H1 (cell line): ENCODE measurements around the gene STXBP2. TPM values are rescaled to one million over a fixed set of nuclear protein-coding genes. Genes with fewer than 3 reads are reported as not detected.

Source experiments
- CTCF ChIA-PET: fragments of 300-600 bp; sonication (Branson Sonifier 250); formaldehyde crosslinking; loops from one replicate; lab custom pipeline; 2021; ENCODE audit not compliant: partially characterized antibody; lab: Charles Lee
- POLR2A ChIA-PET: fragments of 300-600 bp; sonication (Branson Sonifier 250); formaldehyde crosslinking; loops from one replicate; lab custom pipeline; 2021; ENCODE audit warnings: inconsistent platforms; ENCODE audit not compliant: partially characterized antibody; lab: Charles Lee
- DNase-seq, 2 experiments: peaks; one replicate each; pipeline versions ENCODE4 v3.0.0 to v3.0.0-alpha.2; 2010 to 2022; ENCODE audit warnings: low spot score in 2 of 2, low read depth in 1 of 2, mixed read lengths in 1 of 2
- FAIRE-seq: peaks from 2 replicates; lab custom pipeline; 2011; peaks lifted over from hg19 to GRCh38; lab: Jason Lieb, UNC
- H2AFZ ChIP-seq: 2 replicates; pipeline ENCODE4 v1.8.1; 2012; ENCODE audit warnings: low read length, inconsistent platforms
- H2AK5ac ChIP-seq: 2 replicates; pipeline ENCODE4 v1.6.1; 2013; ENCODE audit warnings: low read depth, low read length
- H2BK120ac ChIP-seq: replicated peaks from 2 replicates; pipeline ENCODE3; 2013; ENCODE audit warnings: low read depth, low read length, inconsistent platforms
- H2BK12ac ChIP-seq: 2 replicates; pipeline ENCODE4 v1.6.1; 2013; ENCODE audit warnings: low read depth, low read length
- H2BK15ac ChIP-seq: 2 replicates; pipeline ENCODE4 v1.6.1; 2013; ENCODE audit warnings: low read length
- H2BK20ac ChIP-seq: 2 replicates; pipeline ENCODE4 v1.6.1; 2013; ENCODE audit warnings: low read length
- H2BK5ac ChIP-seq: 2 replicates; pipeline ENCODE4 v1.6.1; 2013; ENCODE audit warnings: low read depth, low read length
- H3K14ac ChIP-seq: 2 replicates; pipeline ENCODE4 v1.6.1; 2013; ENCODE audit warnings: inconsistent platforms; ENCODE audit not compliant: insufficient read length
- H3K18ac ChIP-seq: 2 replicates; pipeline ENCODE4 v1.6.1; 2013; ENCODE audit warnings: low read length; ENCODE audit errors: extremely low read depth
- H3K23ac ChIP-seq: 2 replicates; pipeline ENCODE4 v1.6.1; 2013; ENCODE audit warnings: inconsistent platforms; ENCODE audit not compliant: insufficient read length
- H3K23me2 ChIP-seq: 2 replicates; pipeline ENCODE4 v1.6.1; 2013; ENCODE audit warnings: low read depth, low read length
- H3K27ac ChIP-seq: 2 replicates; pipeline ENCODE4 v1.6.1; 2011; ENCODE audit warnings: low read depth, low read length, inconsistent platforms
- H3K27me3 ChIP-seq, 4 experiments: replicated peaks in 1 of 4; 1 replicate in 1 of 4; 2 replicates in 3 of 4; pipeline versions ENCODE4 v1.6.1 to v1.8.1; 2011 to 2013; ENCODE audit warnings: low read length in 3 of 4, mild to moderate bottlenecking in 3 of 4, inconsistent platforms in 2 of 4, mixed read lengths in 2 of 4, moderate library complexity in 1 of 4; ENCODE audit not compliant: control insufficient read depth in 3 of 4, insufficient read depth in 3 of 4; ENCODE audit errors: extremely low read depth in 1 of 4
- H3K36me3 ChIP-seq, 4 experiments: 2 replicates each; pipeline versions ENCODE4 v1.6.1 to v1.8.1; 2011 to 2013; ENCODE audit warnings: mild to moderate bottlenecking in 4 of 4, low read length in 3 of 4, moderate library complexity in 2 of 4, control low read depth in 1 of 4, inconsistent platforms in 1 of 4; ENCODE audit not compliant: insufficient read depth in 4 of 4, control insufficient read depth in 2 of 4
- H3K4ac ChIP-seq: replicated peaks from 2 replicates; pipeline ENCODE3; 2013; ENCODE audit warnings: low read length, low read depth, mixed read lengths, inconsistent platforms; ENCODE audit not compliant: insufficient read length
- H3K4me1 ChIP-seq, 4 experiments: replicated peaks in 1 of 4; 1 replicate in 1 of 4; 2 replicates in 3 of 4; pipeline versions ENCODE4 v1.6.1 to v1.8.1; 2011 to 2013; ENCODE audit warnings: low read length in 3 of 4, inconsistent platforms in 2 of 4, mixed read lengths in 1 of 4; ENCODE audit not compliant: insufficient read depth in 4 of 4, control insufficient read depth in 3 of 4
- H3K4me2 ChIP-seq, 2 experiments: 2 replicates each; pipeline versions ENCODE4 v1.6.1 to v1.8.1; 2011 to 2013; ENCODE audit warnings: low read depth in 2 of 2, low read length in 2 of 2, control low read depth in 1 of 2, inconsistent platforms in 1 of 2, mild to moderate bottlenecking in 1 of 2; ENCODE audit not compliant: insufficient read depth in 1 of 2
- H3K4me3 ChIP-seq, 4 experiments: fragments of 200-600, 300-600 bp in 1 of 4; sonication (generic), shearing (Covaris generic), sonication (Bioruptor Twin) in 1 of 4; 2 replicates each; pipeline versions ENCODE4 v1.5.1 to v1.8.1; 2011 to 2016; ENCODE audit warnings: low read length in 4 of 4, low read depth in 3 of 4, control low read depth in 2 of 4, inconsistent platforms in 2 of 4, mild to moderate bottlenecking in 2 of 4, mixed read lengths in 1 of 4, moderate library complexity in 1 of 4; ENCODE audit not compliant: insufficient read depth in 2 of 4; ENCODE audit errors: extremely low read depth in 1 of 4
- H3K56ac ChIP-seq: replicated peaks from 2 replicates; pipeline ENCODE3; 2013; ENCODE audit warnings: low read depth, mild to moderate bottlenecking, mixed read lengths, low read length, inconsistent platforms; ENCODE audit not compliant: insufficient read length
- H3K79me1 ChIP-seq: 2 replicates; pipeline ENCODE4 v1.6.1; 2013; ENCODE audit warnings: low read depth, low read length, control low read depth
- H3K79me2 ChIP-seq, 2 experiments: 2 replicates each; pipeline versions ENCODE4 v1.6.1 to v1.8.1; 2012 to 2013; ENCODE audit warnings: low read length in 2 of 2, mild to moderate bottlenecking in 2 of 2, inconsistent platforms in 1 of 2; ENCODE audit not compliant: insufficient read depth in 2 of 2, control insufficient read depth in 1 of 2
- H3K9ac ChIP-seq, 4 experiments: replicated peaks in 1 of 4; 1 replicate in 1 of 4; 2 replicates in 3 of 4; pipeline versions ENCODE4 v1.6.1 to v1.8.1; 2011 to 2013; ENCODE audit warnings: low read depth in 3 of 4, low read length in 3 of 4, control low read depth in 2 of 4, mild to moderate bottlenecking in 2 of 4, moderate library complexity in 2 of 4, inconsistent platforms in 1 of 4; ENCODE audit errors: extremely low read depth in 1 of 4
- H3K9me3 ChIP-seq, 2 experiments: 2 replicates each; pipeline versions ENCODE4 v1.6.1 to v1.8.1; 2012 to 2013; ENCODE audit warnings: mild to moderate bottlenecking in 2 of 2, moderate library complexity in 2 of 2, control low read depth in 1 of 2, inconsistent platforms in 1 of 2, low read depth in 1 of 2, low read length in 1 of 2, mixed read lengths in 1 of 2; ENCODE audit not compliant: insufficient read depth in 2 of 2
- H4K20me1 ChIP-seq, 2 experiments: replicated peaks in 1 of 2; 2 replicates each; pipeline versions ENCODE3 to v1.8.1; 2011 to 2013; ENCODE audit warnings: inconsistent platforms in 2 of 2, low read length in 2 of 2, mild to moderate bottlenecking in 1 of 2; ENCODE audit not compliant: insufficient read depth in 2 of 2, control insufficient read depth in 1 of 2
- H4K5ac ChIP-seq: 2 replicates; pipeline ENCODE4 v1.6.1; 2013; ENCODE audit warnings: low read length, low read depth, mixed read lengths, inconsistent platforms; ENCODE audit not compliant: insufficient read length
- H4K8ac ChIP-seq: 2 replicates; pipeline ENCODE4 v1.8.0; 2013; ENCODE audit warnings: mild to moderate bottlenecking, moderate library complexity, low read length, inconsistent platforms; ENCODE audit not compliant: insufficient read depth; ENCODE audit errors: extremely low read depth
- H4K91ac ChIP-seq: replicated peaks from 2 replicates; pipeline ENCODE3; 2013; ENCODE audit warnings: low read length, mixed read lengths, inconsistent platforms; ENCODE audit not compliant: insufficient read length
- BRCA1 ChIP-seq: IDR thresholded peaks from 2 replicates; pipeline ENCODE4 v1.6.1; 2012; ENCODE audit warnings: low read depth, low read length, improper control_type of control experiment
- CHD1 ChIP-seq: IDR thresholded peaks from 2 replicates; pipeline ENCODE4 v1.6.1; 2012; ENCODE audit warnings: low read depth, low read length, improper control_type of control experiment
- E2F6 ChIP-seq: IDR thresholded peaks from 2 replicates; pipeline ENCODE4 v1.6.1; 2012; ENCODE audit warnings: inconsistent platforms
- SIRT6 ChIP-seq: IDR thresholded peaks from one replicate; pipeline ENCODE4 v1.7.1; 2012; ENCODE audit warnings: low read length, inconsistent platforms
- SP1 ChIP-seq: IDR thresholded peaks from 2 replicates; pipeline ENCODE4 v1.6.1; 2011; ENCODE audit warnings: low read depth, low read length
- SRF ChIP-seq: IDR thresholded peaks from 2 replicates; pipeline ENCODE4 v1.6.1; 2011; ENCODE audit warnings: mild to moderate bottlenecking, low read depth, low read length, moderate library complexity
- USF2 ChIP-seq: IDR thresholded peaks from 2 replicates; pipeline ENCODE4 v1.6.1; 2011; ENCODE audit warnings: low read length, improper control_type of control experiment
- WGBS, 2 experiments: shearing (Covaris generic) in 1 of 2; methylation state at CpG; one replicate each; pipeline versions ENCODE4 v1.1.6 to v1.1.7; 2013 to 2015; ENCODE audit warnings: low lambda C conversion rate in 2 of 2, mixed read lengths in 2 of 2, inconsistent platforms in 1 of 2, low coverage in 1 of 2, missing lambda C conversion rate in 1 of 2; ENCODE audit not compliant: insufficient replicate concordance in 2 of 2, insufficient coverage in 1 of 2, insufficient read length in 1 of 2; ENCODE audit errors: extremely low coverage in 1 of 2, missing lambda C conversion rate in 1 of 2; 5-methylcytosine and 5-hydroxymethylcytosine counted together
- polyA plus RNA-seq, 7 experiments: library from polyadenylated mRNA; depleted of rRNA in 3 of 7; stranded (reverse) in 5 of 7; unstranded in 2 of 7; fragments of >200 nt in 5 of 7; fragments of 200-250 nt in 2 of 7; gene quantifications; 1 replicate in 5 of 7; 2 replicates in 1 of 7; 4 replicates in 1 of 7; pipeline versions ENCODE4 v1.2.1 to v1.2.3, GENCODE V29; 2011 to 2013; ENCODE audit warnings: missing spikeins in 2 of 7, mixed read lengths in 2 of 7
- total RNA-seq: library from RNA; stranded (reverse); fragmentation: NEBNext Ultra II Directional; extraction: Animal tissue kit (Norgen Biotek cat#: 25700); gene quantifications from 2 replicates; pipeline ENCODE4 v1.2.1, GENCODE V29; 2021

The STXBP2 gene
- total and polyA plus RNA-seq, 2 of the 8 experiments (the other 6 are each of a cell fraction or from before 2014, with no cell fraction given), result 52.9 to 53.8 TPM

DNA sequence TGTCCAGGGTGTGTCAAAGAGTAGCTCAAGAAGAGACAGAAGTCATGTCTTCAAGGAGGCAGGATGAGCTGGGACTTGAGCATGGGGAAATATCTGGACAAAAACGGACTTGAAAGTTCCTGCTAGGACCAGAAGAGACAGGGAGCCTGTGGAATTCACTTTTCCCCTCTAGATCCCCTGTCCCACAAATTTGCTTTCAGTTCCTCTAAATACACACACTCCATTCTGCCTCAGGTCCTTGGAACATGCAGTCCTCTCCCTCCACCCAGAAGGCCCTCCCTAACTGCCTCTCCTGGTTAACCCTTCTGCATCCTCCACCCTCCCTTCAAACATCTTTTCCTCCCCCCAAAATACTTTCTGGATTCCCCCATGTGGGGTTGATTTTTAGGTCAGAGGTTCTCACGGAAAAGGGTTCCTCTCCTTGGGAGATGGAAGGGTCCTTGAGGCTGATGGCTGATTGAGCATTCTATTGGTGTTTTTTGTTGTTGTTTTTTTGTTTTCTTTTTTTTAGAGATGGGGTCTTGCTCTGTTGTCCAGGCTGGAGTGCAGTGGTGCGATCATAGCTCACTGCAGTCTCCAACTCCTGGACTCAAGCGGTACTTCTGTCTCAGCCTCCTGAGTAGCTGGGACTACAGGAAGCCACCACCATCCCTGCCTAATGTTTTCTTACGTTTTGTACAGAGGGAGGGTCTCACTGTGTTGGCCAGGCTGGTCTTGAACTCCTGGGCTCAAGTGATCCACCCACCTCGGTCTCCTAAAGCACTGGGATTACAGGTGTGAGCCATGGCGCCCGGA, 25.0 kb downstream of the STXBP2 start:
- H3K4me2 ChIP-seq, result no peak overlapping the region
- no peak overlapping the region for H3K4ac ChIP-seq
- H3K23ac ChIP-seq, result no peak overlapping the region
- no peak overlapping the region for H2BK5ac ChIP-seq
- no peak overlapping the region for H3K27ac ChIP-seq
- H3K27me3 ChIP-seq, result no peaks in the 10 kb centered on the region
- no peak overlapping the region for H3K4me3 ChIP-seq
- no peak overlapping the region for H2AK5ac ChIP-seq
- no peak overlapping the region for H2BK20ac ChIP-seq
- no peak overlapping the region for H3K14ac ChIP-seq
- ChIA-PET POLR2A (interaction anchor here (0.7 kb wide), 1 partner anchor 28 kb away, joined by 3 read pairs; no protein-coding TSS in a partner anchor), CTCF (interaction anchor here (0.6 to 2.5 kb wide), 3 partner anchors 10 to 143 kb away, joined by 3 to 11 read pairs (median 8); partner anchors contain the start of gene TRAPPC5)
- no peak overlapping the region for H2BK15ac ChIP-seq
- no peaks in the 10 kb centered on the region for H3K9me3 ChIP-seq
- no peak overlapping the region for H3K9ac ChIP-seq
- H2BK12ac ChIP-seq, result no peak overlapping the region
- FAIRE-seq (no peak), DNase-seq (no peak)
- TF ChIP-seq SRF, result no peak
- TF ChIP-seq SIRT6, result no peak
- TF ChIP-seq CHD1, result no peak
- no peak for TF ChIP-seq SP1
- no peak for TF ChIP-seq E2F6
- TF ChIP-seq BRCA1, result no peak
- no peak for TF ChIP-seq USF2
- H4K20me1 ChIP-seq, result no peaks in the 10 kb centered on the region
- H3K36me3 ChIP-seq, result no peaks in the 10 kb centered on the region
- H2BK120ac ChIP-seq, result no peak overlapping the region
- H2AFZ ChIP-seq, result no peak overlapping the region
- 60% methylated on average over 6 of the region's 8 CpGs; no CpG with 5 or more reads in 1 of the 2 experiments for WGBS, 2 experiments
- H3K18ac ChIP-seq, result no peak overlapping the region
- H3K79me2 ChIP-seq, result no peaks in the 10 kb centered on the region
- no peak overlapping the region for H3K56ac ChIP-seq
- H3K23me2 ChIP-seq, result no peaks in the 10 kb centered on the region
- H3K4me1 ChIP-seq, result no peaks in the 10 kb centered on the region
- H4K91ac ChIP-seq, result no peak overlapping the region
- H3K79me1 ChIP-seq, result no peaks in the 10 kb centered on the region
- no peak overlapping the region for H4K8ac ChIP-seq
- H4K5ac ChIP-seq, result no peak overlapping the region
